Measurements from ENCODE around the gene BSND. TPM values are rescaled to one million over a fixed set of nuclear protein-coding genes. Genes with fewer than 3 reads are reported as not detected.

The BSND gene
- polyA plus RNA-seq, 1 of the 3 experiments (the other 2 are of a cell fraction), result not detected

DNA sequence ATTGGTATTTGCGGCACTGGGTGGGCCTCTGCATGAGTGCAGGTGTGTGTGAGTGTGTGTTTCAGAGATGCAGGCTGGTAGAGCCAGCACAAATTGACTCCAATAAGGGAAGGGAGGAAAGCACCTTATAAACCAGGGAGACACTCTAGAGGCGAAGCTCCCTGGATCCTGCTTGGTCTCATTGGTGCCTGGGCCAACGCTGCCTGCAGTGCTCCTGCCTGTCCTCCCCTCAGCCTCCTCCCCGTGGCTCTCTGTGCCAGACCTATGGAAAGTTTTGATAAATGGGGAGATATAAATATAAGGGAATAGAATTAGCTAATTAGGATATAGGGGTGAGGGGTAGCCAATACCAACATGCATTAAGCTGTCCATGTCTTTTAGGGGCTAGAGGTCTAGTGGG, 2.6 kb downstream of the BSND start:
- H4K20me1 ChIP-seq (ENCODE audit: insufficient read depth), result no peaks in the 10 kb centered on the region
- H2AFZ ChIP-seq (ENCODE audit: low read depth), result no peak overlapping the region
- no peaks in the 10 kb centered on the region for H3F3A ChIP-seq (replicated peaks; ENCODE audit: insufficient read depth)
- ChIA-PET POLR2A (no interaction called here), CTCF (interaction anchor here (1.1 to 10.9 kb wide), 4 partner anchors 16 to 56 kb away, joined by 3 to 159 read pairs (median 36); no protein-coding TSS in a partner anchor)
- no peaks in the 10 kb centered on the region for H3K36me3 ChIP-seq (replicated peaks in 1 of 2; ENCODE audit: control insufficient read depth in 1 of 2, insufficient read depth in 2 of 2, low read length in 1 of 2)
- H3K9me3 ChIP-seq, result no peaks in the 10 kb centered on the region
- no peaks in the 10 kb centered on the region for H3K9me2 ChIP-seq
- H3K4me2 ChIP-seq, result no peak overlapping the region
- DNase-seq, result no peak
- H3K4me3 ChIP-seq (ENCODE audit: low read depth in 2 of 2, low read length in 1 of 2), result no peak overlapping the region
- TF ChIP-seq RCOR1 (IDR thresholded peaks at IDR 0.05; ENCODE audit: low read length) (no peak), MXI1 (IDR thresholded peaks at IDR 0.05; ENCODE audit: low read depth, low read length) (no peak), YY1 (IDR thresholded peaks at IDR 0.05; ENCODE audit: low read depth) (no peak), EZH2phosphoT487 (IDR thresholded peaks at IDR 0.05; ENCODE audit: borderline replicate concordance, low read depth) (no peak), CHD2 (IDR thresholded peaks at IDR 0.05; ENCODE audit: low read length, partially characterized antibody) (no peak), RXRA (IDR thresholded peaks at IDR 0.05; ENCODE audit: borderline replicate concordance, low read depth) (no peak), JUND (IDR thresholded peaks at IDR 0.05) (no peak), TCF12 (IDR thresholded peaks at IDR 0.05) (no peak)
- TF ChIP-seq, protein P1, sequence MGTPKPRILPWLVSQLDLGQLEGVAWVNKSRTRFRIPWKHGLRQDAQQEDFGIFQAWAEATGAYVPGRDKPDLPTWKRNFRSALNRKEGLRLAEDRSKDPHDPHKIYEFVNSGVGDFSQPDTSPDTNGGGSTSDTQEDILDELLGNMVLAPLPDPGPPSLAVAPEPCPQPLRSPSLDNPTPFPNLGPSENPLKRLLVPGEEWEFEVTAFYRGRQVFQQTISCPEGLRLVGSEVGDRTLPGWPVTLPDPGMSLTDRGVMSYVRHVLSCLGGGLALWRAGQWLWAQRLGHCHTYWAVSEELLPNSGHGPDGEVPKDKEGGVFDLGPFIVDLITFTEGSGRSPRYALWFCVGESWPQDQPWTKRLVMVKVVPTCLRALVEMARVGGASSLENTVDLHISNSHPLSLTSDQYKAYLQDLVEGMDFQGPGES (IDR thresholded peaks at IDR 0.05; ENCODE audit: low read depth, low read length), result no peak
- TF ChIP-seq, protein P2, sequence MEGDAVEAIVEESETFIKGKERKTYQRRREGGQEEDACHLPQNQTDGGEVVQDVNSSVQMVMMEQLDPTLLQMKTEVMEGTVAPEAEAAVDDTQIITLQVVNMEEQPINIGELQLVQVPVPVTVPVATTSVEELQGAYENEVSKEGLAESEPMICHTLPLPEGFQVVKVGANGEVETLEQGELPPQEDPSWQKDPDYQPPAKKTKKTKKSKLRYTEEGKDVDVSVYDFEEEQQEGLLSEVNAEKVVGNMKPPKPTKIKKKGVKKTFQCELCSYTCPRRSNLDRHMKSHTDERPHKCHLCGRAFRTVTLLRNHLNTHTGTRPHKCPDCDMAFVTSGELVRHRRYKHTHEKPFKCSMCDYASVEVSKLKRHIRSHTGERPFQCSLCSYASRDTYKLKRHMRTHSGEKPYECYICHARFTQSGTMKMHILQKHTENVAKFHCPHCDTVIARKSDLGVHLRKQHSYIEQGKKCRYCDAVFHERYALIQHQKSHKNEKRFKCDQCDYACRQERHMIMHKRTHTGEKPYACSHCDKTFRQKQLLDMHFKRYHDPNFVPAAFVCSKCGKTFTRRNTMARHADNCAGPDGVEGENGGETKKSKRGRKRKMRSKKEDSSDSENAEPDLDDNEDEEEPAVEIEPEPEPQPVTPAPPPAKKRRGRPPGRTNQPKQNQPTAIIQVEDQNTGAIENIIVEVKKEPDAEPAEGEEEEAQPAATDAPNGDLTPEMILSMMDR (IDR thresholded peaks at IDR 0.05), result no peak
- TF ChIP-seq, protein P3, sequence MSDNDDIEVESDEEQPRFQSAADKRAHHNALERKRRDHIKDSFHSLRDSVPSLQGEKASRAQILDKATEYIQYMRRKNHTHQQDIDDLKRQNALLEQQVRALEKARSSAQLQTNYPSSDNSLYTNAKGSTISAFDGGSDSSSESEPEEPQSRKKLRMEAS (IDR thresholded peaks at IDR 0.05; ENCODE audit: low read depth), result no peak
- no peak overlapping the region for H3K27ac ChIP-seq (ENCODE audit: low read depth in 2 of 2, low read length in 1 of 2)
- H3K9ac ChIP-seq, result no peak overlapping the region
- 65% methylated on average over 4 of the region's 4 CpGs for WGBS (ENCODE audit: low lambda C conversion rate)
- peaks cover 0 to under 1% of the 10 kb centered on the region in 2 experiments; a peak in 1 of 4 replicates for H3K4me1 ChIP-seq (ENCODE audit: control insufficient read depth in 1 of 2, insufficient read depth in 2 of 2, low read depth in 1 of 2, low read length in 1 of 2)
- no peaks in the 10 kb centered on the region for H3K79me2 ChIP-seq (ENCODE audit: insufficient read depth)
- H3K27me3 ChIP-seq (ENCODE audit: insufficient read depth), result no peaks in the 10 kb centered on the region; the same call in 1 of the 2 replicates

DNA sequence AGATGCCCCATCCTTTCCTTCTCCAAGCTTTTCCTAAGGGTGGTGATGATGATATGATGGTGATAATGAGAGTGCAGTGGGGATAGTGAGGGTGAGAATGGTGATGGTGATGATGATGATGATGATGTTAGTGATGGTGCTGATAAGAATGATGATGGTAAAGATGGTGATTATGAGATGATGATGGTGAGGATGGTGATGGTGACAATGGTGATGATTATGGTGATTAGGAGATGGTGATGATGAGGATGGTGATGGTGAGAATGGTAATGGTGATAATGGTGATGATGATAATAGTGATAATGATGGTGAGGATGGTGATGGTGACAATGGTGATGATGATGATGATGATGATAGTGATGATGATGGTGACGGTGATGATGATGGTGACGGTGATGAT, 4.0 kb downstream of the BSND start:
- WGBS (ENCODE audit: low lambda C conversion rate), result 28% methylated on average over 2 of the region's 2 CpGs
- CTCF ChIA-PET, result interaction anchor here (1.1 to 10.9 kb wide), 4 partner anchors 14 to 58 kb away, joined by 3 to 159 read pairs (median 36); no protein-coding TSS in a partner anchor
- Histone ChIP-seq H3K4me2 (no peak overlapping the region), H3K79me2 (ENCODE audit: insufficient read depth) (no peaks in the 10 kb centered on the region), H3K9ac (no peak overlapping the region), H3K4me3 (ENCODE audit: low read depth in 2 of 2, low read length in 1 of 2) (no peak overlapping the region), H3K9me3 (no peaks in the 10 kb centered on the region), H4K20me1 (ENCODE audit: insufficient read depth) (no peaks in the 10 kb centered on the region), H3F3A (replicated peaks; ENCODE audit: insufficient read depth) (no peaks in the 10 kb centered on the region), H3K4me1 (ENCODE audit: control insufficient read depth in 1 of 2, insufficient read depth in 2 of 2, low read depth in 1 of 2, low read length in 1 of 2) (no peaks in the 10 kb centered on the region), H3K9me2 (no peaks in the 10 kb centered on the region), H3K27ac (ENCODE audit: low read depth in 2 of 2, low read length in 1 of 2) (no peak overlapping the region), H3K27me3 (ENCODE audit: insufficient read depth) (no peaks in the 10 kb centered on the region; the same call in 1 of the 2 replicates), H2AFZ (ENCODE audit: low read depth) (no peak overlapping the region), H3K36me3 (replicated peaks in 1 of 2; ENCODE audit: control insufficient read depth in 1 of 2, insufficient read depth in 2 of 2, low read length in 1 of 2) (no peaks in the 10 kb centered on the region)
- POLR2A ChIA-PET, result no interaction called here
- DNase-seq, result no peak
- TF ChIP-seq YY1 (IDR thresholded peaks at IDR 0.05; ENCODE audit: low read depth) (no peak), FOXJ3 (CRISPR knock-in tag; IDR thresholded peaks at IDR 0.05) (no peak), EP300 (IDR thresholded peaks at IDR 0.05; ENCODE audit: borderline replicate concordance in 1 of 2, low read depth in 1 of 2, low read length in 1 of 2) (no peak), SIN3A (IDR thresholded peaks at IDR 0.05; ENCODE audit: borderline replicate concordance, low read depth, low read length) (no peak)
- TF ChIP-seq, protein P4, sequence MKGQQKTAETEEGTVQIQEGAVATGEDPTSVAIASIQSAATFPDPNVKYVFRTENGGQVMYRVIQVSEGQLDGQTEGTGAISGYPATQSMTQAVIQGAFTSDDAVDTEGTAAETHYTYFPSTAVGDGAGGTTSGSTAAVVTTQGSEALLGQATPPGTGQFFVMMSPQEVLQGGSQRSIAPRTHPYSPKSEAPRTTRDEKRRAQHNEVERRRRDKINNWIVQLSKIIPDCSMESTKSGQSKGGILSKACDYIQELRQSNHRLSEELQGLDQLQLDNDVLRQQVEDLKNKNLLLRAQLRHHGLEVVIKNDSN (IDR thresholded peaks at IDR 0.05; ENCODE audit: borderline replicate concordance, low read depth), result no peak
- TF ChIP-seq, protein P5, sequence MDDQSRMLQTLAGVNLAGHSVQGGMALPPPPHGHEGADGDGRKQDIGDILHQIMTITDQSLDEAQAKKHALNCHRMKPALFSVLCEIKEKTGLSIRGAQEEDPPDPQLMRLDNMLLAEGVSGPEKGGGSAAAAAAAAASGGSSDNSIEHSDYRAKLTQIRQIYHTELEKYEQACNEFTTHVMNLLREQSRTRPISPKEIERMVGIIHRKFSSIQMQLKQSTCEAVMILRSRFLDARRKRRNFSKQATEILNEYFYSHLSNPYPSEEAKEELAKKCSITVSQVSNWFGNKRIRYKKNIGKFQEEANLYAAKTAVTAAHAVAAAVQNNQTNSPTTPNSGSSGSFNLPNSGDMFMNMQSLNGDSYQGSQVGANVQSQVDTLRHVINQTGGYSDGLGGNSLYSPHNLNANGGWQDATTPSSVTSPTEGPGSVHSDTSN (IDR thresholded peaks at IDR 0.05), result no peak
